DND-41 (cell line): ENCODE results near the gene RAD51B.

Source experiments
- ATAC-seq: fragments of 200-7000 bp; cut with Tn5 transposase; 3 replicates; pipeline ENCODE4 v1.9.1; 2021; ENCODE audit warnings: low read depth; ENCODE audit not compliant: insufficient read depth
- DNase-seq: peaks from one replicate; pipeline ENCODE4 v3.0.0-alpha.2; 2020
- H2AFZ ChIP-seq: 2 replicates; pipeline ENCODE4 v1.6.0; 2012; ENCODE audit warnings: low read depth, low read length
- H3K27ac ChIP-seq: 2 replicates; pipeline ENCODE4 v1.5.1; 2012; ENCODE audit warnings: low read length, inconsistent platforms
- H3K27me3 ChIP-seq: fragments of 200-600 bp; sonication (generic); 2 replicates; pipeline ENCODE4 v1.6.0; 2012; ENCODE audit warnings: low read length, mild to moderate bottlenecking, inconsistent platforms; ENCODE audit not compliant: insufficient read depth, poor library complexity
- H3K36me3 ChIP-seq: 2 replicates; pipeline ENCODE4 v1.5.1; 2012; ENCODE audit warnings: low read length, inconsistent platforms; ENCODE audit not compliant: insufficient read depth
- H3K4me1 ChIP-seq: 2 replicates; pipeline ENCODE4 v1.5.1; 2012; ENCODE audit warnings: mild to moderate bottlenecking, low read length; ENCODE audit not compliant: insufficient read depth
- H3K4me2 ChIP-seq: 2 replicates; pipeline ENCODE4 v1.6.0; 2012; ENCODE audit warnings: mild to moderate bottlenecking, moderate library complexity, low read length, inconsistent platforms; ENCODE audit not compliant: insufficient read depth
- H3K4me3 ChIP-seq, 2 experiments: fragments of 200-600 bp in 1 of 2; shearing (Covaris generic) in 1 of 2; 2 replicates each; pipeline ENCODE4 v1.5.1; 2012 to 2016; ENCODE audit warnings: inconsistent platforms in 2 of 2, low read length in 2 of 2, mild to moderate bottlenecking in 2 of 2, low read depth in 1 of 2, moderate library complexity in 1 of 2
- H3K79me2 ChIP-seq: 2 replicates; pipeline ENCODE4 v1.6.0; 2012; ENCODE audit warnings: low read length, inconsistent platforms; ENCODE audit not compliant: insufficient read depth
- H3K9ac ChIP-seq: 2 replicates; pipeline ENCODE4 v1.6.0; 2012; ENCODE audit warnings: low read depth, mild to moderate bottlenecking, inconsistent platforms, low read length, moderate library complexity
- H3K9me3 ChIP-seq: 2 replicates; pipeline ENCODE4 v1.5.1; 2012; ENCODE audit warnings: low read length, moderate library complexity, mild to moderate bottlenecking, inconsistent platforms; ENCODE audit not compliant: insufficient read depth, severe bottlenecking
- H4K20me1 ChIP-seq: 2 replicates; pipeline ENCODE4 v1.6.0; 2012; ENCODE audit warnings: low read length; ENCODE audit not compliant: insufficient read depth
- EZH2 ChIP-seq: IDR thresholded peaks from 3 replicates; pipeline ENCODE4 v1.6.1; 2012; ENCODE audit warnings: borderline replicate concordance, low read depth, mild to moderate bottlenecking, moderate library complexity, low read length, inconsistent platforms; ENCODE audit not compliant: severe bottlenecking
- TF ChIP-seq, protein P1 (sequence below): IDR thresholded peaks from 2 replicates; pipeline ENCODE4 v1.5.1; 2012; ENCODE audit warnings: borderline replicate concordance, low read length, moderate library complexity, mild to moderate bottlenecking; ENCODE audit not compliant: poor library complexity, severe bottlenecking; ENCODE audit errors: extremely low read depth

Gene RAD51B

DNA sequence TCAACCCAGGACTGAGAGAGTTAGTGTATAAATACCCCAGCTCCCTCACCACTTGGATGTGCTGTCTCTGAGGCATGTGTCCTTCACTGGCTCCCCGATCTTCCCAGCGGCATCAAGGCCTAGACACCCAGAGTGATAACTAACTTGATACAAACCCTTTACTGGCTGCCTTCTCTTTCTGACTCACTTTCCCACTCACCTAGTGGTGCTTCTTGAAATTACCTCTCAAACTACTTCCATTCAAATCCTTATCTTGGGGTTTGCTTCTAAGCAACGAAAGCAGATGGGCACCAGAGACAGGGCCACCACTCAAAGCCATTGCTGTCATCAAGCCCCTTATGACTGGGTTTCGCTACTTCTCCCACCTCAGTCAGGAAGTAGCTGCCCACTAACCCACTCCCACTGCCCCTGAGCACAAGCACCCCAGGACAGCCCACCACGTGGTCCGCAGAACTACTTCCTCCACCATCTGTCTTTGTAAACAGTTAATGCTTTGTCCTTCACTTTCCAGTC lies 956.1 kb downstream of the RAD51B start:
- Histone ChIP-seq H3K36me3 (no peaks in the 10 kb centered on the region), H2AFZ (no peak overlapping the region), H4K20me1 (no peaks in the 10 kb centered on the region), H3K9me3 (no peaks in the 10 kb centered on the region), H3K27ac (no peak overlapping the region), H3K4me1 (peaks cover 8% of the 10 kb centered on the region), H3K4me2 (no peak overlapping the region), H3K4me3 (no peak overlapping the region), H3K27me3 (no peaks in the 10 kb centered on the region), H3K9ac (no peak overlapping the region), H3K79me2 (no peaks in the 10 kb centered on the region)
- ATAC-seq, result no peak
- DNase-seq, result no peak
- TF ChIP-seq, protein P1, sequence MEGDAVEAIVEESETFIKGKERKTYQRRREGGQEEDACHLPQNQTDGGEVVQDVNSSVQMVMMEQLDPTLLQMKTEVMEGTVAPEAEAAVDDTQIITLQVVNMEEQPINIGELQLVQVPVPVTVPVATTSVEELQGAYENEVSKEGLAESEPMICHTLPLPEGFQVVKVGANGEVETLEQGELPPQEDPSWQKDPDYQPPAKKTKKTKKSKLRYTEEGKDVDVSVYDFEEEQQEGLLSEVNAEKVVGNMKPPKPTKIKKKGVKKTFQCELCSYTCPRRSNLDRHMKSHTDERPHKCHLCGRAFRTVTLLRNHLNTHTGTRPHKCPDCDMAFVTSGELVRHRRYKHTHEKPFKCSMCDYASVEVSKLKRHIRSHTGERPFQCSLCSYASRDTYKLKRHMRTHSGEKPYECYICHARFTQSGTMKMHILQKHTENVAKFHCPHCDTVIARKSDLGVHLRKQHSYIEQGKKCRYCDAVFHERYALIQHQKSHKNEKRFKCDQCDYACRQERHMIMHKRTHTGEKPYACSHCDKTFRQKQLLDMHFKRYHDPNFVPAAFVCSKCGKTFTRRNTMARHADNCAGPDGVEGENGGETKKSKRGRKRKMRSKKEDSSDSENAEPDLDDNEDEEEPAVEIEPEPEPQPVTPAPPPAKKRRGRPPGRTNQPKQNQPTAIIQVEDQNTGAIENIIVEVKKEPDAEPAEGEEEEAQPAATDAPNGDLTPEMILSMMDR, result peak; percentile 29
- no peak for TF ChIP-seq EZH2

DNA sequence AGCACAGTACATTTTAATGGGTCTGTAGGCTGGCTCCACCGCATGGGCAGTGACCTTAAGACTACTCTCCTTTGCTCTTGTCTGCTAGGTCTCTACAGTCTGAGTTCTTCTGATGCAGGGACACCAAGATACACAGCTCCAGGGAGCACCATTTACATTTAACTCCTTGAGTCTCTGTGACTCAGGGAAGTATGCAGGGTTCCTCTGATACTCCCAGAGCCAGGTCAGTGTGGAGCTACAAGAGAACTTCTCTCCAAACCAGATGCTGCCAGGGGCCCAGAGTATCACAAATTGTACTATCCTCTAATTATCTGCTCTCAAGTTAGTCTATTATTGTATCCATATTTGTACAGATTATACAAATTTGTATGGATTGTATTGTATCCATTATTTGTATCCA lies 958.1 kb downstream of the RAD51B start:
- no peak for ATAC-seq
- Histone ChIP-seq H3K27ac (no peak overlapping the region), H3K79me2 (no peaks in the 10 kb centered on the region), H3K4me2 (no peak overlapping the region), H4K20me1 (no peaks in the 10 kb centered on the region), H3K4me1 (peaks cover 28% of the 10 kb centered on the region), H2AFZ (no peak overlapping the region), H3K27me3 (no peaks in the 10 kb centered on the region), H3K36me3 (no peaks in the 10 kb centered on the region), H3K4me3 (no peak overlapping the region), H3K9ac (no peak overlapping the region), H3K9me3 (no peaks in the 10 kb centered on the region)
- TF ChIP-seq, protein P1, result no peak
- no peak for DNase-seq
